Upper lobe of left lung (tissue), 4 donors: ENCODE results near the gene SLX4IP.

Source experiments
- CTCF ChIP-seq, 6 experiments: fragments of 450-650 bp in 4 of 6; fragments of 200-600 bp in 2 of 6; sonication (generic) in 2 of 6; IDR thresholded peaks; one replicate each; pipeline ENCODE4 v1.5.1; 2016 to 2019; ENCODE audit warnings: antibody characterized with exemption in 6 of 6
- POLR2A ChIP-seq, 4 donors: fragments of 450-650 bp; IDR thresholded peaks; one replicate each; pipeline ENCODE4 v1.5.1; 2016 to 2017; ENCODE audit warnings: antibody characterized with exemption in 4 of 4, mild to moderate bottlenecking in 2 of 4
- POLR2AphosphoS5 ChIP-seq, 2 donors: sonication (generic); formaldehyde crosslinking; IDR thresholded peaks; one replicate each; pipeline ENCODE4 v1.5.1; 2017; ENCODE audit warnings: antibody characterized with exemption in 2 of 2

DNA sequence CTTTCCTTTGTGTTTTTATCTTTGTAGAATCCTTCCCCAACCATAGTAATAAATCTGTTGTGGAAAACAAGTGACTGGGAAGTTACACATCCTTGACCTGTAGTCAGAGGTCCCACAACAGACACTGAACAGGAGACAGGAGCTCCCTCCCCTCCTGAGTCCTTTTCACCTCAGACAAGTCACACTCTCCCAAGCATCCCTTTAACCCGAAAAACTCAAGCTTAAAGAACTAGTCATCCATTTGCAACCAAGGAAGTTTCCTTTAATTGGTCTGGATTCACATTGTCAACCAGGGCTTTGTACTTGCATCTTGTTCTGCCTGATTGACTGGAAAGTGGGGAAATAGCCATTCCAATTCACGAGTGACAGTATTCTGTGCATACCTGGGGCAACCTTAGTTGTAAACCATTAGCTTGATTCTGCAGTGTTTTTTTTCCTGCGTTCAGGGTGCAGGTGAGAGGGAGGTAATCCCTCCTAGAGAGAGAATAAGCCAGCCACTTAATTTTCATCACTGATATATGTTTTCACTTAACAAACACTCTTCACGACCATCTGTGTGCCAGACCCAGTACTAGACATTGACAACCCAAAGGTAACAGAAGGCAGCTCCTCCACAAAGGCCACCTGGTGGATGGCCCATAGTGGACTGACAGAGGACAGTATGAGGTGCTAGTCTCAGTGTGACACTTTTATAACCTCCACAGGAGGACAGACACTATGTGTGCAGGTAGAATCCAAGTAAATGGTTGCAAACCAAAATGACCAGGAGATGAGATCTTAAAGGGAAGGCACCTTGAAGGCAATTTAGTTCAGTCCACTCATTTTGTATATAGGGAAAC is 112.4 kb downstream of the SLX4IP start:
- TF ChIP-seq CTCF (IDR thresholded peaks at IDR 0.05) (no peak), POLR2A (IDR thresholded peaks at IDR 0.05) (no peak), POLR2AphosphoS5 (IDR thresholded peaks at IDR 0.05) (no peak)
